Upper lobe of right lung (tissue), 1 donor: Measurements from ENCODE around the gene RCC2. TPM values are rescaled to one million over a fixed set of nuclear protein-coding genes. Genes with fewer than 3 reads are reported as not detected.
"Not testable (repeated sequence)": the region's sequence is repeated elsewhere in the genome, so short reads cannot be mapped to it uniquely, and the experiment has no call there.

ENCODE experiments used
- ATAC-seq: fragments of 200-7000 bp; cut with Tn5 transposase; one replicate; pipeline ENCODE4 v1.9.1; 2020; ENCODE audit warnings: mild to moderate bottlenecking, moderate library complexity
- DNase-seq: peaks from one replicate; pipeline ENCODE4 v3.0.0-alpha.2; 2020
- H3K27ac ChIP-seq: fragments of 200-600 bp; one replicate; pipeline ENCODE4 v1.8.0; 2022
- H3K27me3 ChIP-seq: fragments of 200-600 bp; one replicate; pipeline ENCODE4 v1.8.0; 2022; ENCODE audit warnings: mild to moderate bottlenecking
- H3K36me3 ChIP-seq: fragments of 200-600 bp; one replicate; pipeline ENCODE4 v1.8.0; 2022
- H3K4me1 ChIP-seq: fragments of 200-600 bp; one replicate; pipeline ENCODE4 v1.8.0; 2022
- H3K4me3 ChIP-seq: fragments of 200-600 bp; one replicate; pipeline ENCODE4 v1.8.0; 2022; ENCODE audit warnings: mild to moderate bottlenecking
- H3K9me3 ChIP-seq: fragments of 200-600 bp; one replicate; pipeline ENCODE4 v1.8.0; 2022
- CTCF ChIP-seq: fragments of 200-600 bp; IDR thresholded peaks from one replicate; pipeline ENCODE4 v1.8.0; 2022; ENCODE audit warnings: antibody characterized with exemption
- intact Hi-C: fragments of 100-400 bp; cut with DNase I; formaldehyde crosslinking; loops from one replicate; pipeline ENCODE4 v1.11.0; 2022
- total RNA-seq: library from RNA; stranded (reverse); fragmentation: NEBNext Ultra II Directional; extraction: Animal tissue kit (Norgen Biotek cat#: 25700); gene quantifications from one replicate; pipeline ENCODE4 v1.2.1, GENCODE V29; 2021
- donor health status: DM: no; HTN: yes; CAD: no; lungs with severe emphysema.

Gene RCC2
- total RNA-seq, 1 donor from 2014 or later: 48.6 TPM

GRCh38 chr1:17419626-17420328 is 19.7 kb downstream of the RCC2 start:
- Histone ChIP-seq H3K4me3 (no peak overlapping the region), H3K27ac (no peak overlapping the region), H3K4me1 (peaks cover 5% of the 10 kb centered on the region), H3K36me3 (peaks cover 99% of the 10 kb centered on the region), H3K27me3 (no peaks in the 10 kb centered on the region), H3K9me3 (no peaks in the 10 kb centered on the region)
- ATAC-seq: peak; percentile 94
- peak; percentile 99 for TF ChIP-seq CTCF
- intact Hi-C loops: loop anchor here (10.0 kb wide), 1 partner anchor 55 kb away; no protein-coding TSS in a partner anchor
- DNase-seq: peak; percentile 82

- Histone ChIP-seq H3K27ac (no peak overlapping the region), H3K36me3 (peaks cover 100% of the 10 kb centered on the region), H3K4me1 (no peaks in the 10 kb centered on the region), H3K27me3 (no peaks in the 10 kb centered on the region), H3K4me3 (no peak overlapping the region), H3K9me3 (no peaks in the 10 kb centered on the region)
- no peak for TF ChIP-seq CTCF
- intact Hi-C loops: loop anchor here (10.0 kb wide), 1 partner anchor 58 kb away; no protein-coding TSS in a partner anchor
- DNase-seq (no peak), ATAC-seq (no peak)
Measured at GRCh38 chr1:17416389-17416788, 23.1 kb downstream of the RCC2 start.

- Histone ChIP-seq H3K9me3 (no peaks in the 10 kb centered on the region), H3K27ac (no peak overlapping the region), H3K4me1 (no peaks in the 10 kb centered on the region), H3K36me3 (peaks cover 100% of the 10 kb centered on the region), H3K4me3 (no peak overlapping the region), H3K27me3 (no peaks in the 10 kb centered on the region)
- TF ChIP-seq CTCF: no peak
- DNase-seq (no peak), ATAC-seq (no peak)
- intact Hi-C loops: loop anchor here (10.0 kb wide), 1 partner anchor 61 kb away; no protein-coding TSS in a partner anchor
Measured at GRCh38 chr1:17414022-17414421, 25.5 kb downstream of the RCC2 start.

- TF ChIP-seq CTCF: no peak
- peaks cover 96% of the 10 kb centered on the region for H3K36me3 ChIP-seq
- intact Hi-C loops: loop anchor here (10.0 kb wide), 1 partner anchor 63 kb away; no protein-coding TSS in a partner anchor
- H3K27me3 ChIP-seq: no peaks in the 10 kb centered on the region
- no peak overlapping the region for H3K4me3 ChIP-seq
- H3K27ac ChIP-seq: peak overlapping the region; percentile 28
- no peaks in the 10 kb centered on the region for H3K9me3 ChIP-seq
- no peaks in the 10 kb centered on the region for H3K4me1 ChIP-seq
- DNase-seq (peak; percentile 72), ATAC-seq (peak; percentile 83)
Measured at GRCh38 chr1:17412093-17412870, 27.2 kb downstream of the RCC2 start.

GRCh38 chr1:17409391-17409811 is 30.1 kb downstream of the RCC2 start:
- no peak overlapping the region for H3K4me3 ChIP-seq
- no peaks in the 10 kb centered on the region for H3K4me1 ChIP-seq
- no peaks in the 10 kb centered on the region for H3K27me3 ChIP-seq
- DNase-seq (no peak), ATAC-seq (no peak)
- intact Hi-C loops: no loop called here
- H3K27ac ChIP-seq: no peak overlapping the region
- TF ChIP-seq CTCF: no peak
- H3K36me3 ChIP-seq: peaks cover 68% of the 10 kb centered on the region
- H3K9me3 ChIP-seq: no peaks in the 10 kb centered on the region

GRCh38 chr1:17407786-17408514 is 31.5 kb downstream of the RCC2 start:
- intact Hi-C loops, H3K9me3 ChIP-seq, ATAC-seq, H3K4me1 ChIP-seq, H3K27ac ChIP-seq, H3K27me3 ChIP-seq, H3K4me3 ChIP-seq, DNase-seq: not testable (repeated sequence)
- H3K36me3 ChIP-seq: peaks cover 53% of the 10 kb centered on the region

GRCh38 chr1:17406760-17407475 is 32.6 kb downstream of the RCC2 start:
- H3K4me3 ChIP-seq, intact Hi-C loops, ATAC-seq, H3K9me3 ChIP-seq, H3K27ac ChIP-seq, H3K4me1 ChIP-seq, H3K27me3 ChIP-seq, DNase-seq: not testable (repeated sequence)
- H3K36me3 ChIP-seq: peaks cover 43% of the 10 kb centered on the region
